ENCODE data around the gene SMDT1. TPM values are rescaled to one million over a fixed set of nuclear protein-coding genes. Genes with fewer than 3 reads are reported as not detected.

The SMDT1 gene
- total RNA-seq, 4 donors from 2014 or later: 18.9 to 32.7 (median 22.1) TPM

DNA sequence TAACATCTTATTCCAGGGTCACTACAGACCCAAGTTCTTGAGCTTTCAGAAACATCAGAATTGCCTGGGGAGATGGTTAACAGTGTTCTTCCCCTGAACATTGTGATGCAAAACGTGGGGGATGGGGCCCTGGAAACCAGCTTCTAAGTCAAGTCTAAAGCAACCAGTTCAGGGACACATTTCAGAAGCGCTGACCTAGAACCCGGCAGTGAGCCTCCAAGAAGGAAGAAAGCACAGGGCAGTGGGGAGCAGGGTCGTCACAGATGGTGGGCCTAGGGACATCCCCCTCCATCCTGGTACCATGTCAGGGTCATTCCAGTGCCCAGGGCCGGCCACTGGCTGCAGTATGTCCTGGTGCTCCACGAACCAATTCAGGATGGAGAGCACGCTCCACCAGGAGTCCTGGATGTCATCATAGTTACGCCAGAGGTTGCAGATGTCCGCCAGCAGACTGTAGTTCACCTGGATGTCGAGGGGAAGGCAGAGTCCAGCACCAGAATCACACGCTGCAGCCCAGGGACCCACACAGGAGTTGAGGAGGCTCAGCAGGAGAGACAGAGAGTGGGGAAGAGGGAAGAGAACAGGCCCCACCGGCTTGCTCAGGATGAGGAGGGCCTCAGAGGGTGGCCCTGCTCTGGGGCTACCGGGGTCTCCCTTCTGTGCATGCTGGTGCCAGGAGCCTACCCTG lies 13.9 kb upstream of the SMDT1 start:
- no peak overlapping the region for H3K27ac ChIP-seq (replicated peaks in 1 of 4)
- no peaks in the 10 kb centered on the region for H3K9me3 ChIP-seq
- intact Hi-C loops (cut with DNase I): no loop called here
- H3K4me1 ChIP-seq: peaks cover 9 to 21% (median 15%) of the 10 kb centered on the region in 4 donors
- H3K4me3 ChIP-seq: no peak overlapping the region
- 83% methylated on average over 8 of the region's 13 CpGs for WGBS
- no peaks in the 10 kb centered on the region for H3K27me3 ChIP-seq
- no peak for DNase-seq (ENCODE audit: extremely low spot score)
- TF ChIP-seq EP300 (IDR thresholded peaks at IDR 0.05) (no peak), POLR2AphosphoS5 (IDR thresholded peaks at IDR 0.05) (no peak), POLR2A (IDR thresholded peaks at IDR 0.05; ENCODE audit: low read depth) (no peak)
- TF ChIP-seq, protein P1, sequence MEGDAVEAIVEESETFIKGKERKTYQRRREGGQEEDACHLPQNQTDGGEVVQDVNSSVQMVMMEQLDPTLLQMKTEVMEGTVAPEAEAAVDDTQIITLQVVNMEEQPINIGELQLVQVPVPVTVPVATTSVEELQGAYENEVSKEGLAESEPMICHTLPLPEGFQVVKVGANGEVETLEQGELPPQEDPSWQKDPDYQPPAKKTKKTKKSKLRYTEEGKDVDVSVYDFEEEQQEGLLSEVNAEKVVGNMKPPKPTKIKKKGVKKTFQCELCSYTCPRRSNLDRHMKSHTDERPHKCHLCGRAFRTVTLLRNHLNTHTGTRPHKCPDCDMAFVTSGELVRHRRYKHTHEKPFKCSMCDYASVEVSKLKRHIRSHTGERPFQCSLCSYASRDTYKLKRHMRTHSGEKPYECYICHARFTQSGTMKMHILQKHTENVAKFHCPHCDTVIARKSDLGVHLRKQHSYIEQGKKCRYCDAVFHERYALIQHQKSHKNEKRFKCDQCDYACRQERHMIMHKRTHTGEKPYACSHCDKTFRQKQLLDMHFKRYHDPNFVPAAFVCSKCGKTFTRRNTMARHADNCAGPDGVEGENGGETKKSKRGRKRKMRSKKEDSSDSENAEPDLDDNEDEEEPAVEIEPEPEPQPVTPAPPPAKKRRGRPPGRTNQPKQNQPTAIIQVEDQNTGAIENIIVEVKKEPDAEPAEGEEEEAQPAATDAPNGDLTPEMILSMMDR (IDR thresholded peaks at IDR 0.05): no peak
- H3K36me3 ChIP-seq: peaks cover 46 to 75% (median 70%) of the 10 kb centered on the region in 4 donors

DNA sequence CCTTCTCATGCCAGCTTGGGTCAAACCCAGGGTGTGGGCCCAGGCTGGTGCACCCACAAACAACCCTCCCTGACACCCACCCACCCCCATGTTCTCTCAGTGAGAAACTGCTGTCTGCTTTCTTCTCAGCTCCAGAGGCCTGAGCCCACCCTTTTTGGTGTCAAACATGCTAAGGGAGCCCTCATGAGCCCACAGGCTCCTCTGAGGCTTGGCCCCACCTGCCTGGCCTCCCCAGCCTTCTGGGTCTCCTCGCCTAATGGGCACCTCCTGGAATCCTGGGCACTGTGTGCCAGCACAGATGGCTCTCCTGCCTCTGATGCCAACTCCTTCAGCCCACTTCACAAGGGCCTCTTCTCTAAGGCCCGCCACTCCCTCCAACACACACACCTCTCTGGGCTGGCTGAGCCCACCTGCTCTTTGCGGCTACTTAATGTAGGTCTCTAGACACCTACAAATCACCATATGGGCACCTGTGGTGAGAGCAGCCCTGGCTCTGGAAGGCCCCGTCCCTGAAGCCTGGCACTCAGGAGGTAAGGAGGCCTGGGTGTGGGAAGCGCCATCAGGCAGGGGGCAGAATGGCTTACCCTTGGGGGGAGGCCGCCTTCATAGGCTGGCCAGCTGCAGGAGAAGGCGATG lies 13.3 kb upstream of the SMDT1 start:
- TF ChIP-seq, protein P1 (IDR thresholded peaks at IDR 0.05): no peak
- no peak for TF ChIP-seq EP300 (IDR thresholded peaks at IDR 0.05)
- H3K27me3 ChIP-seq: no peaks in the 10 kb centered on the region
- H3K36me3 ChIP-seq: peaks cover 39 to 69% (median 63%) of the 10 kb centered on the region in 4 donors
- no peak overlapping the region for H3K27ac ChIP-seq (replicated peaks in 1 of 4)
- DNase-seq (ENCODE audit: extremely low spot score): no peak
- no peaks in the 10 kb centered on the region for H3K9me3 ChIP-seq
- H3K4me1 ChIP-seq: peaks cover 13 to 26% (median 18%) of the 10 kb centered on the region in 4 donors
- intact Hi-C loops (cut with DNase I): no loop called here
- H3K4me3 ChIP-seq: no peak overlapping the region
- 100% methylated on average over 2 of the region's 7 CpGs for WGBS

DNA sequence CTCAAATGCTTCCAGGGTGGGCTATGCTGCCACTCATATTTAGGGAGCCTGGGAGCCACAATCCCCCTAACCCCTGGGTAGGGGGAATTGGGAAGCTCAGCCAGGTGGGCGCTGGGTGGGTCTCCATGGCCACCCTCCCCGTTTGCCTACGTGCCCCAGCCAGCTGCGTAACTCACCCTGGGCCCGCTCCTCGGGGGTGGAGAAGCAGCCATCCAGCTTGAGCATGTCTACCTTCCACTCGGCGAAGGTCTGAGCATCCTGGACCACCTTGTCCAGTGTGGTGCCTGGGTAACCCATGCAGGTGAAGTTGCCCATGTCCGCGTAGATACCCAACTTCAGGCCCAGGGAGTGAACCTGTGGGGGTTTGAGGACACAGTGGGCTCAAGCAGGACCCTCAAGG lies 12.6 kb upstream of the SMDT1 start:
- Histone ChIP-seq H3K36me3 (peaks cover 36 to 62% (median 57%) of the 10 kb centered on the region in 4 donors), H3K27me3 (no peaks in the 10 kb centered on the region), H3K9me3 (no peaks in the 10 kb centered on the region), H3K4me1 (peaks cover 20 to 33% (median 25%) of the 10 kb centered on the region in 4 donors), H3K27ac (replicated peaks in 1 of 4) (no peak overlapping the region), H3K4me3 (no peak overlapping the region)
- no peak for TF ChIP-seq EP300 (IDR thresholded peaks at IDR 0.05)
- TF ChIP-seq, protein P1 (IDR thresholded peaks at IDR 0.05): no peak
- TF ChIP-seq POLR2A (IDR thresholded peaks at IDR 0.05; ENCODE audit: low read depth): no peak
- TF ChIP-seq POLR2AphosphoS5 (IDR thresholded peaks at IDR 0.05): no peak
- WGBS: 80% methylated on average over 1 of the region's 10 CpGs
- intact Hi-C loops (cut with DNase I): no loop called here
- DNase-seq (ENCODE audit: extremely low spot score): no peak

DNA sequence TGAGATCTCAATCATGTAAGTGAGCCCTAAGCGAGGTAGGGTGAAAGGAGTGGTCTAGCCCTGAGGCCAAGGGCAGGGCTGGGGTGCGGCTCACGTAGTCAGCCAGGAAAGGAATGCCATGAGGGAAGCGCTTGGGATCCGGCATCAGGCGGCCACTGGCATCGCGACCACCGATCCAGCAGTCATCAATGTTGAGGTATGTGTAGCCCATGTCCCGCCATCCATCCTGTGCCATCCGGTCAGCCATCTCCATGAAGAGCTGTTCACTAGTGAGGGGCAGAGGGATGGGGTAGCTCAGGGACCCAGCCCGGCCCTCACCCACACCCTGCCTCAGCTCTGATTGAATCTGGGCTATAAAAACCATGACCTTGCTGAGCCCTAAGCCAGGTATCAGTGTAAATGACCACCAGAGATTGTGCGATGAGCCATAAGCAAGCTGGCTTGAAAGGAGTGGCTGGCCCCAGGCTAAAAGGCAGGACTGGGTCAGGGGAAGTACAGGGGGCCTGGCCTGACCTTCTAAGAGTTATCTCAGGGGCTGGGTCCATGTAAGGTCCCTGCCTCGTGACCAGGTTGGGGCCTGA lies 11.7 kb upstream of the SMDT1 start:
- H3K27me3 ChIP-seq: no peaks in the 10 kb centered on the region
- intact Hi-C loops (cut with DNase I): no loop called here
- DNase-seq (ENCODE audit: extremely low spot score): no peak
- H3K36me3 ChIP-seq: peaks cover 30 to 54% (median 49%) of the 10 kb centered on the region in 4 donors
- no peak overlapping the region for H3K27ac ChIP-seq (replicated peaks in 1 of 4)
- TF ChIP-seq, protein P1 (IDR thresholded peaks at IDR 0.05): no peak
- TF ChIP-seq POLR2A (IDR thresholded peaks at IDR 0.05; ENCODE audit: low read depth): no peak
- no peak for TF ChIP-seq EP300 (IDR thresholded peaks at IDR 0.05)
- no peak for TF ChIP-seq POLR2AphosphoS5 (IDR thresholded peaks at IDR 0.05)
- peaks cover 20 to 41% (median 31%) of the 10 kb centered on the region in 4 donors for H3K4me1 ChIP-seq
- no peaks in the 10 kb centered on the region for H3K9me3 ChIP-seq
- WGBS: 91% methylated on average over 13 of the region's 14 CpGs
- no peak overlapping the region for H3K4me3 ChIP-seq
